Epithelial cell of esophagus (primary cell): Measurements from ENCODE around the gene ANKRD6.

ENCODE experiments used
- DNase-seq: peaks from one replicate; pipeline ENCODE4 v3.0.0; 2010; ENCODE audit warnings: low read depth
- H3K4me3 ChIP-seq: 2 replicates; pipeline ENCODE4 v1.5.1; 2011; ENCODE audit warnings: mild to moderate bottlenecking, low read length, control low read depth
- CTCF ChIP-seq: IDR thresholded peaks from 2 replicates; pipeline ENCODE4 v1.5.1; 2011; ENCODE audit warnings: low read depth, mild to moderate bottlenecking, low read length, control low read depth, inconsistent platforms; ENCODE audit not compliant: insufficient read depth; ENCODE audit errors: missing control alignments

Gene ANKRD6

GRCh38 chr6:89479897-89480296 lies 46.9 kb downstream of the ANKRD6 start:
- TF ChIP-seq CTCF = no peak

GRCh38 chr6:89481695-89482094 lies 48.7 kb downstream of the ANKRD6 start:
- no peak for DNase-seq
- TF ChIP-seq CTCF = no peak
- no peak overlapping the region for H3K4me3 ChIP-seq

More at GRCh38 chr6:89479897-89480296, 46.9 kb downstream of the ANKRD6 start:
- DNase-seq = no peak
- no peak overlapping the region for H3K4me3 ChIP-seq

- H3K4me3 ChIP-seq = no peak overlapping the region
- TF ChIP-seq CTCF = no peak
- DNase-seq = no peak
These were observed 49.2 kb downstream of the ANKRD6 start for GRCh38 chr6:89482126-89482525.

GRCh38 chr6:89483111-89483720 lies 50.3 kb downstream of the ANKRD6 start:
- H3K4me3 ChIP-seq = no peak overlapping the region
- TF ChIP-seq CTCF = no peak
- DNase-seq = no peak

- no peak for TF ChIP-seq CTCF
- DNase-seq = no peak
- H3K4me3 ChIP-seq = no peak overlapping the region
These were observed 52.4 kb downstream of the ANKRD6 start for GRCh38 chr6:89485320-89485719.

- DNase-seq = no peak
- H3K4me3 ChIP-seq = no peak overlapping the region
- TF ChIP-seq CTCF = no peak
These were observed 54.9 kb downstream of the ANKRD6 start for GRCh38 chr6:89487864-89488263.

GRCh38 chr6:89488438-89488837 lies 55.5 kb downstream of the ANKRD6 start:
- TF ChIP-seq CTCF = no peak
- no peak for DNase-seq
- H3K4me3 ChIP-seq = no peak overlapping the region
